Mesendoderm (in vitro differentiated cells): ENCODE data around the gene EPC1.

Experiments used
- DNase-seq: peaks from one replicate; pipeline ENCODE4 v3.0.0; 2013
- H2AK5ac ChIP-seq: 2 replicates; pipeline ENCODE4 v1.6.1; 2013; ENCODE audit warnings: low read length, inconsistent platforms
- H2BK120ac ChIP-seq: 2 replicates; pipeline ENCODE4 v1.6.1; 2013; ENCODE audit warnings: low read depth, mild to moderate bottlenecking, low read length, moderate library complexity, mixed read lengths
- H2BK15ac ChIP-seq: replicated peaks from 2 replicates; pipeline ENCODE4 v1.6.1; 2013; ENCODE audit warnings: low read depth, mild to moderate bottlenecking, moderate library complexity
- H2BK5ac ChIP-seq: 2 replicates; pipeline ENCODE4 v1.6.1; 2013; ENCODE audit warnings: low read length, inconsistent platforms
- H3K18ac ChIP-seq: 2 replicates; pipeline ENCODE4 v1.6.1; 2013; ENCODE audit warnings: mild to moderate bottlenecking, low read length, mixed read lengths
- H3K23ac ChIP-seq: one replicate; pipeline ENCODE4 v1.6.1; 2013; ENCODE audit warnings: low read length
- H3K27ac ChIP-seq: 2 replicates; pipeline ENCODE4 v1.5.1; 2013; ENCODE audit warnings: low read depth, mild to moderate bottlenecking, inconsistent platforms, low read length, moderate library complexity
- H3K27me3 ChIP-seq: 2 replicates; pipeline ENCODE4 v1.6.1; 2013; ENCODE audit warnings: low read length, control low read depth, mild to moderate bottlenecking, inconsistent platforms; ENCODE audit not compliant: insufficient read depth, poor library complexity
- H3K36me3 ChIP-seq: 2 replicates; pipeline ENCODE4 v1.6.1; 2013; ENCODE audit warnings: low read length, inconsistent platforms; ENCODE audit not compliant: control insufficient read depth, insufficient read depth
- H3K4ac ChIP-seq: one replicate; pipeline ENCODE4 v1.6.1; 2013; ENCODE audit warnings: low read depth, mild to moderate bottlenecking, low read length, moderate library complexity
- H3K4me1 ChIP-seq: 2 replicates; pipeline ENCODE4 v1.6.1; 2013; ENCODE audit warnings: low read depth, low read length, inconsistent platforms; ENCODE audit not compliant: control insufficient read depth
- H3K4me2 ChIP-seq: 2 replicates; pipeline ENCODE4 v1.6.1; 2013; ENCODE audit warnings: low read length
- H3K4me3 ChIP-seq: 2 replicates; pipeline ENCODE4 v1.5.1; 2013; ENCODE audit warnings: mild to moderate bottlenecking, low read length
- H3K56ac ChIP-seq: one replicate; pipeline ENCODE4 v1.6.1; 2013; ENCODE audit warnings: low read length
- H3K79me1 ChIP-seq: 2 replicates; pipeline ENCODE4 v1.6.1; 2013; ENCODE audit warnings: low read length, inconsistent platforms
- H3K79me2 ChIP-seq: 2 replicates; pipeline ENCODE4 v1.6.1; 2013; ENCODE audit warnings: mild to moderate bottlenecking, low read length; ENCODE audit not compliant: control insufficient read depth, insufficient read depth
- H3K9ac ChIP-seq: 2 replicates; pipeline ENCODE4 v1.6.1; 2013; ENCODE audit warnings: low read length, inconsistent platforms
- H4K5ac ChIP-seq: one replicate; pipeline ENCODE4 v1.6.1; 2013; ENCODE audit warnings: low read length
- H4K8ac ChIP-seq: one replicate; pipeline ENCODE4 v1.6.1; 2013; ENCODE audit warnings: low read depth, mild to moderate bottlenecking, control low read depth, low read length, moderate library complexity
- WGBS: extraction: QIAGEN DNeasy Blood & Tissue Kit; methylation state at CpG from one replicate; pipeline ENCODE4 v1.1.7; 2013; ENCODE audit warnings: low lambda C conversion rate, missing lambda C conversion rate; ENCODE audit not compliant: insufficient coverage; ENCODE audit errors: extremely low coverage; 5-methylcytosine and 5-hydroxymethylcytosine counted together

EPC1 gene

GRCh38 chr10:32244011-32244410 lies 102.9 kb downstream of the EPC1 start:
- Histone ChIP-seq H3K36me3 (no peaks in the 10 kb centered on the region), H3K4me3 (no peak overlapping the region), H2BK120ac (no peak overlapping the region), H3K79me2 (no peaks in the 10 kb centered on the region), H4K8ac (no peak overlapping the region), H4K5ac (no peak overlapping the region), H3K27ac (no peak overlapping the region), H3K4me2 (no peak overlapping the region), H2AK5ac (no peak overlapping the region), H3K18ac (no peak overlapping the region), H3K27me3 (no peaks in the 10 kb centered on the region), H2BK5ac (no peak overlapping the region), H2BK15ac (no peak overlapping the region), H3K79me1 (no peaks in the 10 kb centered on the region), H3K4me1 (no peaks in the 10 kb centered on the region), H3K56ac (no peak overlapping the region), H3K9ac (no peak overlapping the region), H3K4ac (no peak overlapping the region), H3K23ac (no peak overlapping the region)
- WGBS: no CpG with 5 or more reads among the region's 4 CpGs
- DNase-seq: no peak

GRCh38 chr10:32241946-32242345 lies 105.0 kb downstream of the EPC1 start:
- Histone ChIP-seq H4K8ac (no peak overlapping the region), H3K4ac (no peak overlapping the region), H3K18ac (no peak overlapping the region), H3K79me1 (no peaks in the 10 kb centered on the region), H3K27me3 (no peaks in the 10 kb centered on the region), H4K5ac (no peak overlapping the region), H3K79me2 (no peaks in the 10 kb centered on the region), H3K27ac (no peak overlapping the region), H2BK5ac (no peak overlapping the region), H3K4me1 (no peaks in the 10 kb centered on the region), H2BK15ac (no peak overlapping the region), H2AK5ac (no peak overlapping the region), H3K23ac (no peak overlapping the region), H2BK120ac (no peak overlapping the region), H3K4me2 (no peak overlapping the region), H3K36me3 (no peaks in the 10 kb centered on the region), H3K4me3 (no peak overlapping the region), H3K9ac (no peak overlapping the region), H3K56ac (no peak overlapping the region)
- DNase-seq: no peak

GRCh38 chr10:32240471-32240870 lies 106.5 kb downstream of the EPC1 start:
- no peaks in the 10 kb centered on the region for H3K79me1 ChIP-seq
- H3K4me1 ChIP-seq: no peaks in the 10 kb centered on the region
- no peak overlapping the region for H3K27ac ChIP-seq
- H3K23ac ChIP-seq: no peak overlapping the region
- no peak overlapping the region for H4K5ac ChIP-seq
- no peak overlapping the region for H3K18ac ChIP-seq
- no peak overlapping the region for H2BK5ac ChIP-seq
- no peak overlapping the region for H3K4me3 ChIP-seq
- H3K4ac ChIP-seq: no peak overlapping the region
- H3K4me2 ChIP-seq: no peak overlapping the region
- WGBS: no CpG with 5 or more reads among the region's 1 CpG
- H3K79me2 ChIP-seq: no peaks in the 10 kb centered on the region
- H3K36me3 ChIP-seq: no peaks in the 10 kb centered on the region
- no peak overlapping the region for H3K9ac ChIP-seq
- no peaks in the 10 kb centered on the region for H3K27me3 ChIP-seq
- no peak overlapping the region for H3K56ac ChIP-seq
- H4K8ac ChIP-seq: no peak overlapping the region
- DNase-seq: no peak
- no peak overlapping the region for H2BK120ac ChIP-seq
- no peak overlapping the region for H2AK5ac ChIP-seq
- H2BK15ac ChIP-seq: no peak overlapping the region

- H3K9ac ChIP-seq: no peak overlapping the region
- H3K4me3 ChIP-seq: no peak overlapping the region
- no peak overlapping the region for H3K4me2 ChIP-seq
- DNase-seq: no peak
- no peak overlapping the region for H2BK5ac ChIP-seq
- no peak overlapping the region for H2AK5ac ChIP-seq
- H3K23ac ChIP-seq: no peak overlapping the region
- H3K27ac ChIP-seq: no peak overlapping the region
- no peak overlapping the region for H3K4ac ChIP-seq
- H3K4me1 ChIP-seq: no peaks in the 10 kb centered on the region
- H4K5ac ChIP-seq: no peak overlapping the region
- H3K56ac ChIP-seq: no peak overlapping the region
- no peak overlapping the region for H2BK120ac ChIP-seq
- H4K8ac ChIP-seq: no peak overlapping the region
- H3K27me3 ChIP-seq: no peaks in the 10 kb centered on the region
- H3K79me2 ChIP-seq: no peaks in the 10 kb centered on the region
- H3K79me1 ChIP-seq: no peaks in the 10 kb centered on the region
- H3K36me3 ChIP-seq: no peaks in the 10 kb centered on the region
- H2BK15ac ChIP-seq: no peak overlapping the region
- H3K18ac ChIP-seq: no peak overlapping the region
Measured at GRCh38 chr10:32239769-32240168, 107.2 kb downstream of the EPC1 start.

GRCh38 chr10:32237644-32238345 lies 109.2 kb downstream of the EPC1 start:
- Histone ChIP-seq H3K9ac (no peak overlapping the region), H3K36me3 (no peaks in the 10 kb centered on the region), H3K4ac (no peak overlapping the region), H3K4me1 (no peaks in the 10 kb centered on the region), H3K27me3 (no peaks in the 10 kb centered on the region), H2AK5ac (no peak overlapping the region), H3K4me2 (no peak overlapping the region), H3K79me2 (no peaks in the 10 kb centered on the region), H2BK15ac (no peak overlapping the region), H3K27ac (no peak overlapping the region), H3K4me3 (no peak overlapping the region), H3K18ac (no peak overlapping the region), H3K23ac (no peak overlapping the region), H3K56ac (no peak overlapping the region), H2BK5ac (no peak overlapping the region), H3K79me1 (no peaks in the 10 kb centered on the region), H2BK120ac (no peak overlapping the region), H4K5ac (no peak overlapping the region), H4K8ac (no peak overlapping the region)
- DNase-seq: no peak
- no CpG with 5 or more reads among the region's 3 CpGs for WGBS

GRCh38 chr10:32234471-32234870 lies 112.5 kb downstream of the EPC1 start:
- Histone ChIP-seq H4K5ac (no peak overlapping the region), H3K27me3 (no peaks in the 10 kb centered on the region), H3K27ac (no peak overlapping the region), H3K79me1 (no peaks in the 10 kb centered on the region), H3K9ac (no peak overlapping the region), H2BK5ac (no peak overlapping the region), H2BK15ac (no peak overlapping the region), H2BK120ac (no peak overlapping the region), H3K18ac (no peak overlapping the region), H3K79me2 (no peaks in the 10 kb centered on the region), H3K4me1 (no peaks in the 10 kb centered on the region), H2AK5ac (no peak overlapping the region), H3K36me3 (no peaks in the 10 kb centered on the region), H3K4me2 (no peak overlapping the region), H3K4me3 (no peak overlapping the region), H3K23ac (no peak overlapping the region), H3K4ac (no peak overlapping the region), H3K56ac (no peak overlapping the region), H4K8ac (no peak overlapping the region)
- no peak for DNase-seq
- WGBS: no CpG with 5 or more reads among the region's 1 CpG
